ENCODE results near the gene PCDHA8. TPM values are rescaled to one million over a fixed set of nuclear protein-coding genes. Genes with fewer than 3 reads are reported as not detected.
"Not testable (repeated sequence)": the region's sequence is repeated elsewhere in the genome, so short reads cannot be mapped to it uniquely, and the experiment has no call there.

PCDHA8 gene, protein sequence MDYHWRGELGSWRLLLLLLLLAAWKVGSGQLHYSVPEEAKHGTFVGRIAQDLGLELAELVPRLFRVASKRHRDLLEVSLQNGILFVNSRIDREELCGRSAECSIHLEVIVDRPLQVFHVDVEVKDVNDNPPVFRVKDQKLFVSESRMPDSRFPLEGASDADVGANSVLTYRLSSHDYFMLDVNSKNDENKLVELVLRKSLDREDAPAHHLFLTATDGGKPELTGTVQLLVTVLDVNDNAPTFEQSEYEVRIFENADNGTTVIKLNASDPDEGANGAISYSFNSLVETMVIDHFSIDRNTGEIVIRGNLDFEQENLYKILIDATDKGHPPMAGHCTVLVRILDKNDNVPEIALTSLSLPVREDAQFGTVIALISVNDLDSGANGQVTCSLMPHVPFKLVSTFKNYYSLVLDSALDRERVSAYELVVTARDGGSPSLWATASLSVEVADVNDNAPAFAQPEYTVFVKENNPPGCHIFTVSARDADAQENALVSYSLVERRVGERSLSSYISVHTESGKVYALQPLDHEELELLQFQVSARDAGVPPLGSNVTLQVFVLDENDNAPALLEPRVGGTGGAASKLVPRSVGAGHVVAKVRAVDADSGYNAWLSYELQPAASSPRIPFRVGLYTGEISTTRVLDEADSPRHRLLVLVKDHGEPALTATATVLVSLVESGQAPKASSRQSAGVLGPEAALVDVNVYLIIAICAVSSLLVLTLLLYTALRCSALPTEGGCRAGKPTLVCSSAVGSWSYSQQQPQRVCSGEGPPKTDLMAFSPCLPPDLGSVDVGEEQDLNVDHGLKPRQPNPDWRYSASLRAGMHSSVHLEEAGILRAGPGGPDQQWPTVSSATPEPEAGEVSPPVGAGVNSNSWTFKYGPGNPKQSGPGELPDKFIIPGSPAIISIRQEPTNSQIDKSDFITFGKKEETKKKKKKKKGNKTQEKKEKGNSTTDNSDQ
- 0.75 and 1.2 TPM in 2 replicates for polyA plus RNA-seq (2014; cell fraction: cytosol; rRNA removed)
- polyA plus RNA-seq (2014; cell fraction: nucleus; rRNA removed), result 0.46 and 0.61 TPM in 2 replicates

- peak; percentile 52 for DNase-seq (ENCODE audit: low spot score)
Observed at GRCh38 chr5:140840978-140841962, at the start of gene PCDHA8. PCDHA8 (plus strand) TSS chr5:140841187; CDS start chr5:140841322, 135 bp downstream.

DNA sequence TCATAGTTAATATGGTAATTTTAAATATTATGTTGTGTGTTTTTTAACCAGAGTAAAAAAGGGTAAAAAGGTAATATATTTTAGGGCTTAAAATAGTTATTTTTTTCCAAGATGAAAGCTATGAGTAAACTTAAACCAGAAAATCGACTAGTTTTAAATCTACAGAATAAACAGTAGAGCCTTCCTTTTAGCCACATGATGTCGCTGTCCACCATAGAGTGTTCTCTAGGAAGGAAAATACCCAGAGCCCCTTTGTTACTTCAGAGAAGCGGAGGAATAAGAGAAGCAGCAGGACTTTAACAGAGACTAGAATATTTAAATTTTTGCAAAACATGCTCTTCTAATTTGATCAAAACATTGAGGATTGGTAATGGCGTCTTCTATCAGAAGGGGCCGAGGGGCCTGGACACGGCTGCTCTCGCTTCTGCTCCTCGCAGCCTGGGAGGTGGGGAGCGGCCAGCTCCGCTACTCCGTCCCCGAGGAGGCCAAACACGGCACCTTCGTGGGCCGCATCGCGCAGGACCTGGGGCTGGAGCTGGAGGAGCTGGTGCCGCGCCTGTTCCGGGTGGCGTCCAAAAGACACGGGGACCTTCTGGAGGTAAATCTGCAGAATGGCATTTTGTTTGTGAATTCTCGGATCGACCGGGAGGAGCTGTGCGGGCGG is 46.3 kb upstream of the PCDHA8 start, which contains the start of gene PCDHA2:
Gene PCDHA2, plus strand, starts transcription at position 258 of the 664 bp plus-strand sequence.
- DNase-seq (ENCODE audit: low spot score), result no peak

GRCh38 chr5:140795259-140795641 is 45.7 kb upstream of the PCDHA8 start:
- no peak for DNase-seq (ENCODE audit: low spot score)

GRCh38 chr5:140796072-140796717 is 44.8 kb upstream of the PCDHA8 start:
- DNase-seq (ENCODE audit: low spot score), result not testable (repeated sequence)

DNA sequence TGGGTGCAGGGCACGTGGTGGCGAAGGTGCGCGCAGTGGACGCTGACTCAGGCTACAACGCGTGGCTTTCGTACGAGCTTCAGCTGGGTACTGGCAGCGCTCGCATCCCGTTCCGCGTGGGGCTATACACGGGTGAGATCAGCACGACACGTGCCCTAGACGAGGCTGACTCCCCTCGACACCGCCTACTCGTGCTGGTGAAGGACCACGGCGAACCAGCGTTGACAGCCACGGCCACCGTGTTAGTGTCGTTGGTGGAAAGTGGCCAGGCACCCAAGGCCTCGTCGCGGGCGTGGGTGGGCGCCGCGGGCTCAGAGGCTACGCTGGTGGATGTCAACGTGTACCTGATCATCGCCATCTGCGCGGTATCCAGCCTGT is 44.3 kb upstream of the PCDHA8 start:
- no peak for DNase-seq (ENCODE audit: low spot score)

DNA sequence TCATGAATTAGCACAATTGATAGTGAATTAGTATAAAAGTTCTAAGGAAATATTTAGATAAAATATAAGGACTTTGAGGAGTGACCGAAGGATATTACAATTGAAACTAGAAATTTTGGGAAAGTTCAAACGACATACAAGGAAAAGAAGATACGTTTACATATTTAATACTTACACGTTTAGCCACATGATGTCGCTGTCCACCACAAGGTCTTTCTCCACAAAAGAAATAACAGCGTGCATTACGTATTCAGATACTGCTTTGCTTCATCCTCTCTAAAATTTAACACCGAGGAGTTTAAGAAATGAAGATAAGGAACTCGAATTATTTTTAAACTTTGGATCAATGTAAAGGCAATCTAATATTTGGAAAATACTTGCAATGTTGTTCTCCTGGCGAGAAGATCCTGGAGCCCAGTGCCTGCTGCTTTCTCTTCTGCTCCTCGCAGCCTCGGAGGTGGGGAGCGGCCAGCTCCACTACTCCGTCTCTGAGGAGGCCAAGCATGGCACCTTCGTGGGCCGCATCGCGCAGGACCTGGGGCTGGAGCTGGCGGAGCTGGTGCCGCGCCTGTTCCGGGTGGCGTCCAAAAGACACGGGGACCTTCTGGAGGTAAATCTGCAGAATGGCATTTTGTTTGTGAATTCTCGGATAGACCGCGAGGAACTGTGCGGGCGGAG is 40.0 kb upstream of the PCDHA8 start, which contains the start of gene PCDHA3:
Gene PCDHA3, plus strand, starts transcription at position 242 of the 678 bp plus-strand sequence.
- DNase-seq (ENCODE audit: low spot score), result no peak

DNA sequence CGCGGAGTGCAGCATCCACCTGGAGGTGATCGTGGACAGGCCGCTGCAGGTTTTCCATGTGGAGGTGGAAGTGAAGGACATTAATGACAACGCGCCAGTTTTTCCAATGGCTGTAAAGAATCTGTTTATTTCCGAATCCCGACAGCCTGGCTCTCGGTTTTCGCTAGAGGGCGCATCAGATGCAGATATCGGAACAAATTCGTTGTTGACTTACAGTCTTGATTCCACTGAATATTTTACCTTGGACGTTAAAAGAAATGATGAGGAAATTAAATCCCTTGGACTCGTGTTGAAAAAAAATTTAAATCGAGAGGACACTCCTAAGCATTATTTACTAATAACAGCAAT is 39.5 kb upstream of the PCDHA8 start:
- DNase-seq (ENCODE audit: low spot score), result no peak

- DNase-seq (ENCODE audit: low spot score), result not testable (repeated sequence)
Observed at GRCh38 chr5:140802381-140802780, 38.6 kb upstream of the PCDHA8 start.

GRCh38 chr5:140802781-140803271 is 38.2 kb upstream of the PCDHA8 start:
- DNase-seq (ENCODE audit: low spot score), result no peak

- DNase-seq (ENCODE audit: low spot score), result peak; percentile 88
Observed at GRCh38 chr5:140806834-140807775, 33.9 kb upstream of the PCDHA8 start, which contains the start of gene PCDHA4. PCDHA4 (plus strand) TSS chr5:140807068.

- DNase-seq (ENCODE audit: low spot score), result not testable (repeated sequence)
Observed at GRCh38 chr5:140808241-140808888, 32.6 kb upstream of the PCDHA8 start.

GRCh38 chr5:140808889-140809291 is 32.1 kb upstream of the PCDHA8 start:
- no peak for DNase-seq (ENCODE audit: low spot score)

DNA sequence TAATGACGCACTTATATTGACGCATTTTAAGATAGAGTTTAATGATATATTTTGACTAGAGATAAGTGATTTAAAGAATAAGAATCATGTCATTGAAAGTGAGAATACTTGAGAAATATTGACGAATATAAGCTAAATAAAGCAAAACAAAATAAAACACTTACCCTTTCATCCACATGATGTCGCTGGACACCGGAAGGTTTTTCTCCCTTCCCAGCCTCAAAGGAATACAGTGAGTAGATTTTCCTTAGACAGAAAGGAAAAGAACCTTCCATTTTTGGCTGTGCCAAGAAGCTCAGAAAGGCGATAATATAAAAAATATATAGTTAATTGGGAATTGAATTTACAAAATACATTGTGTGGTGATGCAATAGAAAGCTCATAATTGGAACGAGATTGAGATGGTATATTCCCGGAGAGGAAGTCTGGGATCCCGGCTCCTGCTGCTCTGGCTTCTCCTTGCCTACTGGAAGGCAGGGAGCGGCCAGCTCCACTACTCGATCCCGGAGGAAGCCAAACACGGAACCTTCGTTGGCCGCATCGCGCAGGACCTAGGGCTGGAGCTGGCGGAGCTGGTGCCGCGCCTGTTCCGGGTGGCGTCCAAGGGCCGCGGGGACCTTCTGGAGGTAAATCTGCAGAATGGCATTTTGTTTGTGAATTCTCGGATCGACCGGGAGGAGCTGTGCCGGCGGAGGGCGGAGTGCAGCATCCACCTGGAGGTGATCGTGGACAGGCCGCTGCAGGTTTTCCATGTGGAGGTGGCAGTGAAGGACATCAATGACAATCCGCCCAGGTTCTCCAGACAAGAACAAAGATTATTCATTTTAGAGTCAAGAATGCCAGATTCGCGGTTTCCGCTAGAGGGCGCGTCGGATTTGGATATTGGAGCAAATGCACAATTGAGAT is 19.4 kb upstream of the PCDHA8 start, which contains the start of gene PCDHA5:
Gene PCDHA5, plus strand, starts transcription at position 239 of the 906 bp plus-strand sequence.
- DNase-seq (ENCODE audit: low spot score), result no peak

GRCh38 chr5:140822281-140822629 is 18.7 kb upstream of the PCDHA8 start:
- no peak for DNase-seq (ENCODE audit: low spot score)

GRCh38 chr5:140822969-140823368 is 18.0 kb upstream of the PCDHA8 start:
- not testable (repeated sequence) for DNase-seq (ENCODE audit: low spot score)

- DNase-seq (ENCODE audit: low spot score), result no peak
Observed at GRCh38 chr5:140823475-140823874, 17.5 kb upstream of the PCDHA8 start.

Measured in SK-N-DZ (cell line).